ENCODE results near the gene RGL2. TPM values are rescaled to one million over a fixed set of nuclear protein-coding genes. Genes with fewer than 3 reads are reported as not detected.
"Not testable (repeated sequence)": the region's sequence is repeated elsewhere in the genome, so short reads cannot be mapped to it uniquely, and the experiment has no call there.

Gene RGL2
- polyA plus RNA-seq, 1 donor (not counting 4 experiments of a cell fraction or from before 2014, with no cell fraction given), result 33.6 TPM

- Histone ChIP-seq H3K9me1 (ENCODE audit: control insufficient read depth, extremely low read depth, insufficient read depth, low read length) (peaks cover 2% of the 10 kb centered on the region), H2AFZ (ENCODE audit: control insufficient read depth, low read length) (no peak within 1 kb of the TSS), H3K79me2 (ENCODE audit: control insufficient read depth, insufficient read depth, low read length) (peaks cover 39% of the 10 kb centered on the region), H3K36me3 (ENCODE audit: control insufficient read depth in 2 of 2, extremely low read depth in 1 of 2, insufficient read depth in 2 of 2, low read length in 2 of 2) (peaks cover 34 to 54% of the 10 kb centered on the region in 2 experiments), H3K9ac (ENCODE audit: control insufficient read depth, extremely low read depth, insufficient read depth, low read length) (peak within 1 kb of the TSS; percentile 57), H3K27me3 (ENCODE audit: control insufficient read depth, extremely low read depth, insufficient read depth, low read length) (no peaks in the 10 kb centered on the region), H3K4me2 (ENCODE audit: control insufficient read depth, extremely low read depth, insufficient read depth, low read depth, low read length) (peak within 1 kb of the TSS; percentile 78), H3K4me3 (ENCODE audit: control insufficient read depth in 2 of 3, extremely low read depth in 1 of 3, insufficient read depth in 2 of 3, low read depth in 1 of 3, low read length in 3 of 3) (peak within 1 kb of the TSS in 2 of 3 experiments; percentile 16 to 100), H3K9me3 (ENCODE audit: control insufficient read depth, low read depth, low read length) (no peaks in the 10 kb centered on the region), H3K4me1 (ENCODE audit: control insufficient read depth, extremely low read depth, insufficient read depth, low read length) (peaks cover 31% of the 10 kb centered on the region), H3K27ac (ENCODE audit: control insufficient read depth, insufficient read depth, low read length) (peak within 1 kb of the TSS; percentile 8), H4K20me1 (ENCODE audit: control insufficient read depth, extremely low read depth, insufficient read depth, low read length) (peaks cover 36% of the 10 kb centered on the region)
- FAIRE-seq (no peak), DNase-seq (ENCODE audit: low read depth, low spot score) (no peak)
- peak in 2 of 3 experiments; percentile 53 to 57 for TF ChIP-seq CTCF (optimal IDR thresholded peaks at IDR 0.05 in 1 of 3, IDR thresholded peaks at IDR 0.05 in 1 of 3, conservative IDR thresholded peaks at IDR 0.05 in 1 of 3; ENCODE audit: extremely low read depth in 1 of 3, insufficient read depth in 2 of 3, low read length in 3 of 3)
- no peak for TF ChIP-seq EZH2 (IDR thresholded peaks at IDR 0.05; ENCODE audit: low read length)
- dilution Hi-C loops (cut with MboI; ENCODE audit: extremely low pct_ligation_motif_present, low sequenced_read_pairs), result no loop called here
Observed at GRCh38 chr6:33276864-33277662, 21.7 kb downstream of the RGL2 start, which contains the start of gene B3GALT4. Gene B3GALT4 (plus strand): TSS chr6:33277123. CDS start chr6:33277420, 297 bp downstream.

GRCh38 chr6:33276581-33276863 is 22.2 kb downstream of the RGL2 start:
- no peak for DNase-seq (ENCODE audit: low read depth, low spot score)
- peaks cover 31% of the 10 kb centered on the region for H3K4me1 ChIP-seq (ENCODE audit: control insufficient read depth, extremely low read depth, insufficient read depth, low read length)
- peak overlapping the region in 1 of 3 experiments; percentile 41 for H3K4me3 ChIP-seq (ENCODE audit: control insufficient read depth in 2 of 3, extremely low read depth in 1 of 3, insufficient read depth in 2 of 3, low read depth in 1 of 3, low read length in 3 of 3)
- FAIRE-seq, result no peak
- H3K79me2 ChIP-seq (ENCODE audit: control insufficient read depth, insufficient read depth, low read length), result peaks cover 41% of the 10 kb centered on the region
- TF ChIP-seq CTCF (optimal IDR thresholded peaks at IDR 0.05 in 1 of 3, IDR thresholded peaks at IDR 0.05 in 1 of 3, conservative IDR thresholded peaks at IDR 0.05 in 1 of 3; ENCODE audit: extremely low read depth in 1 of 3, insufficient read depth in 2 of 3, low read length in 3 of 3) (no peak), EZH2 (IDR thresholded peaks at IDR 0.05; ENCODE audit: low read length) (no peak)
- H2AFZ ChIP-seq (ENCODE audit: control insufficient read depth, low read length), result no peak overlapping the region
- H3K4me2 ChIP-seq (ENCODE audit: control insufficient read depth, extremely low read depth, insufficient read depth, low read depth, low read length), result peak overlapping the region; percentile 78
- H3K9ac ChIP-seq (ENCODE audit: control insufficient read depth, extremely low read depth, insufficient read depth, low read length), result peak overlapping the region; percentile 57
- peaks cover 34 to 51% of the 10 kb centered on the region in 2 experiments for H3K36me3 ChIP-seq (ENCODE audit: control insufficient read depth in 2 of 2, extremely low read depth in 1 of 2, insufficient read depth in 2 of 2, low read length in 2 of 2)
- H3K27me3 ChIP-seq (ENCODE audit: control insufficient read depth, extremely low read depth, insufficient read depth, low read length), result no peaks in the 10 kb centered on the region
- peaks cover 2% of the 10 kb centered on the region for H3K9me1 ChIP-seq (ENCODE audit: control insufficient read depth, extremely low read depth, insufficient read depth, low read length)
- no peaks in the 10 kb centered on the region for H3K9me3 ChIP-seq (ENCODE audit: control insufficient read depth, low read depth, low read length)
- dilution Hi-C loops (cut with MboI; ENCODE audit: extremely low pct_ligation_motif_present, low sequenced_read_pairs), result no loop called here
- H3K27ac ChIP-seq (ENCODE audit: control insufficient read depth, insufficient read depth, low read length), result peak overlapping the region; percentile 8
- peaks cover 36% of the 10 kb centered on the region for H4K20me1 ChIP-seq (ENCODE audit: control insufficient read depth, extremely low read depth, insufficient read depth, low read length)

DNA sequence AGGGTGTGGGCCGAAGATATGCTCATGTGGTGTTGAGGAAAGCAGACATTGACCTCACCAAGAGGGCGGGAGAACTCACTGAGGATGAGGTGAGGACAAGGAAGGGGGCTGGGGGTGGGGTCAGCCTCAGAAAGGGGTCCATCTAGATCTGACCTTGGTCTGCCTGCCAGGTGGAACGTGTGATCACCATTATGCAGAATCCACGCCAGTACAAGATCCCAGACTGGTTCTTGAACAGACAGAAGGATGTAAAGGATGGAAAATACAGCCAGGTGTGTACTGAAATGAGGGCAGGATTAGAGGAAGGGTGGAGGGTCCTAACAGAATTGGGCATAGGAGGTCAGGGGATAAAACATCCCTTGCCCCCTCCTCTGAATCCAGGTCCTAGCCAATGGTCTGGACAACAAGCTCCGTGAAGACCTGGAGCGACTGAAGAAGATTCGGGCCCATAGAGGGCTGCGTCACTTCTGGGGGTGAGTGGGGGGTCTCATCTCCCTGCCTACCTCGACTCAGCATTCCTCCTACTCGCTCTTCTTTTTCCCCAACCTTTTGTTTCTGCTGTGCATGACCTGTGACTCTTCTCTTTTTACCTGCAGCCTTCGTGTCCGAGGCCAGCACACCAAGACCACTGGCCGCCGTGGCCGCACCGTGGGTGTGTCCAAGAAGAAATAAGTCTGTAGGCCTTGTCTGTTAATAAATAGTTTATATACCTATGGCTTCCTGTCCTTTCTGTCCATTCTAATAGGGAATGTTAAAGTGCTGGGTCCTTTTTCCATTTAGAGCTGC is 22.8 kb downstream of the RGL2 start:
- H3K9me3 ChIP-seq (ENCODE audit: control insufficient read depth, low read depth, low read length), result not testable (repeated sequence)
- H3K36me3 ChIP-seq (ENCODE audit: control insufficient read depth in 2 of 2, extremely low read depth in 1 of 2, insufficient read depth in 2 of 2, low read length in 2 of 2), result peaks cover 30 to 51% of the 10 kb centered on the region in 2 experiments

More for the DNA sequence above, 22.8 kb downstream of the RGL2 start:
- H2AFZ ChIP-seq (ENCODE audit: control insufficient read depth, low read length); H3K27me3 ChIP-seq (ENCODE audit: control insufficient read depth, extremely low read depth, insufficient read depth, low read length); FAIRE-seq; dilution Hi-C loops (cut with MboI; ENCODE audit: extremely low pct_ligation_motif_present, low sequenced_read_pairs); H3K9me1 ChIP-seq (ENCODE audit: control insufficient read depth, extremely low read depth, insufficient read depth, low read length); DNase-seq (ENCODE audit: low read depth, low spot score): not testable (repeated sequence)
- peaks cover 36% of the 10 kb centered on the region for H4K20me1 ChIP-seq (ENCODE audit: control insufficient read depth, extremely low read depth, insufficient read depth, low read length)
- peak overlapping the region; percentile 8 for H3K27ac ChIP-seq (ENCODE audit: control insufficient read depth, insufficient read depth, low read length)
- peaks cover 46% of the 10 kb centered on the region for H3K79me2 ChIP-seq (ENCODE audit: control insufficient read depth, insufficient read depth, low read length)
- H3K4me1 ChIP-seq (ENCODE audit: control insufficient read depth, extremely low read depth, insufficient read depth, low read length), result peaks cover 31% of the 10 kb centered on the region
- H3K4me3 ChIP-seq (ENCODE audit: control insufficient read depth in 2 of 3, extremely low read depth in 1 of 3, insufficient read depth in 2 of 3, low read depth in 1 of 3, low read length in 3 of 3), result peak overlapping the region in 2 of 3 experiments; percentile 25 to 100
- peak overlapping the region; percentile 57 for H3K9ac ChIP-seq (ENCODE audit: control insufficient read depth, extremely low read depth, insufficient read depth, low read length)
- peak overlapping the region; percentile 93 for H3K4me2 ChIP-seq (ENCODE audit: control insufficient read depth, extremely low read depth, insufficient read depth, low read depth, low read length)
